Testis (tissue), 3 donors: ENCODE data around the gene HOXC9. TPM values are rescaled to one million over a fixed set of nuclear protein-coding genes. Genes with fewer than 3 reads are reported as not detected.

Experiments
- DNase-seq: peaks from one replicate; pipeline ENCODE4 v3.0.0-alpha.2; 2019
- H3K27ac ChIP-seq, 2 donors: fragments of 200-600 bp; sonication (generic); one replicate each; pipeline ENCODE4 v1.5.1; 2019
- H3K27me3 ChIP-seq: fragments of 200-600 bp; sonication (generic); one replicate; pipeline ENCODE4 v1.5.1; 2019
- H3K36me3 ChIP-seq: fragments of 200-600 bp; sonication (generic); one replicate; pipeline ENCODE4 v1.5.1; 2017; ENCODE audit warnings: low read depth; ENCODE audit errors: missing control alignments
- H3K4me1 ChIP-seq: fragments of 200-600 bp; sonication (generic); one replicate; pipeline ENCODE4 v1.5.1; 2019
- H3K4me3 ChIP-seq, 2 donors: fragments of 200-600 bp; sonication (generic); one replicate each; pipeline ENCODE4 v1.5.1; 2017 to 2019
- H3K9me3 ChIP-seq: fragments of 200-600 bp; sonication (generic); one replicate; pipeline ENCODE4 v1.5.1; 2017
- POLR2A ChIP-seq: fragments of 450-650 bp; IDR thresholded peaks from one replicate; pipeline ENCODE4 v1.6.1; 2017; ENCODE audit warnings: antibody characterized with exemption, mild to moderate bottlenecking, moderate library complexity
- WGBS, 2 donors: methylation state at CpG; one replicate each; pipeline ENCODE4 v1.1.5; 2018; 5-methylcytosine and 5-hydroxymethylcytosine counted together
- intact Hi-C: fragments of 100-400 bp; cut with DNase I; formaldehyde crosslinking; loops from one replicate; pipeline ENCODE4 v1.15.1; 2023; ENCODE audit warnings: low total_unique reads
- polyA plus RNA-seq: library from polyadenylated mRNA; stranded (reverse); fragments of 350-450 nt; fragmentation: Illumina TruSeq; extraction: RNeasy Lipid Tissue Mini Kit (QIAGEN cat#74804); gene quantifications from one replicate; pipeline ENCODE4 v1.2.3, GENCODE V29; 2014; ENCODE audit warnings: low read depth, low replicate concordance; ENCODE audit not compliant: insufficient read depth
- total RNA-seq, 2 donors: library from RNA; depleted of rRNA; stranded (reverse); fragments of >200 nt; gene quantifications; one replicate each; pipeline ENCODE4 v1.2.3, GENCODE V29; 2016
- TF ChIP-seq, protein P1 (sequence below), 3 experiments: fragments of 450-650 bp in 2 of 3; fragments of 200-600 bp in 1 of 3; sonication (generic) in 1 of 3; IDR thresholded peaks; one replicate each; pipeline ENCODE4 v1.5.1; 2016 to 2019; ENCODE audit warnings: antibody characterized with exemption in 3 of 3, mild to moderate bottlenecking in 2 of 3, moderate library complexity in 1 of 3

Gene HOXC9
- total and polyA plus RNA-seq, 3 donors from 2014 or later = 2.4 to 7.8 (median 6.6) TPM

DNA sequence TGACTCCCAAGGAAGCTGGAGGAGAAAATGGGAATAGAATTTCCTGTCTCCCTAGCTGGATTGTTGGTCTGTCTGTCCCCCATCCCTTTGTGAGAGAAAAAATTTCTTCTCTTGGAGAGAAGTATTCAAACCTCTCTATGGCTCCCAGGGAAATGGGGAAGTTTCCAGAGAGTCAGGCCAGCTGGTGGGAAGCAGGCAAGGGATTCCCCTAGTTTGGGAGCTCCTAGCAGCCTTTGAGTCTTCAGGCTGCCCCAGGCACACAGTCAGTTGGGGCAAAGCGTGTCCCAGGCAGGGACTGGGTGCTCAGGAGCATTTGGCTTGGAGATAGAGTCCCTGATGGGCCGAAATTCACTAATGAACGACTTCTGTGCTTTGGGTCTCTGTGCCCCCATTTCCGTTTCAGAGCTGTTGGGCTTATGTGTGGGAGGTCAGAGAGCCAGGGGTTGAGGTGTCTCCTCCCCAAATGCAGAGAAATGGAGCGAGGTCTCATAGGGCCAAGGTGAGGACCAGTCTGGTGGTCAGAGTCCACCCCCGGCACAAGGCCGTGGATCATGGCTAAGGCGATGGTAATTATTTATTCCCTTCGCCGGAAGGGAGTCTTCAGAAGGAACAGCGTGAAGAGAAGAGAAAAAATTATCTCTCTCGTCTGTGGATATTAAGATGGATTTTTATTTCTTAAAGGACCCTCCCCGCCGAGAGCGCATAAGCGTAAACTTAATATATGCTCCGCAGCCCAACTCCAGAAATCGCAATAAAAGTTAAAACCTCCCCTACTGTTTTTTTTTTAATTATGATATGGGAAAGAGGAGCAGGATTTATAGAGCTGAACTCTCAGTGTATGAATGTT is 6.6 kb upstream of the HOXC9 start:
- H3K36me3 ChIP-seq = no peaks in the 10 kb centered on the region
- DNase-seq = no peak
- H3K27ac ChIP-seq = no peak overlapping the region
- no peak for TF ChIP-seq POLR2A
- intact Hi-C loops = no loop called here
- H3K4me1 ChIP-seq = peaks cover 27% of the 10 kb centered on the region
- H3K27me3 ChIP-seq = peaks cover 3% of the 10 kb centered on the region
- no peaks in the 10 kb centered on the region for H3K9me3 ChIP-seq
- 39 to 59% methylated on average over 18 of the region's 18 CpGs for WGBS, 2 donors
- H3K4me3 ChIP-seq = no peak overlapping the region

DNA sequence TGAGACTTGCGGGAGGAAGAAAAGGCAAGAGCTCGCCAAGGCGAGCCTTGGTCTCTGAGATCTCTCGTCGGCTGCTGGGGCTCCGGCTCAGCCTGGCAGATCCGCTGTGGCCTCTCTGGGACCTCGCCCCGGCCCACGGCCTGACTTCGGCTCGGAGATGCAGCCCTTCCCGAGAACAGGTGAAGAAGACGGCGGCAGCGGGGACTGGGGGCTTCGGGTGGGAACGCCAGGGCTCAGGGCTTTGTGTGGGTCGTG is 6.0 kb upstream of the HOXC9 start:
- intact Hi-C loops = no loop called here
- H3K4me3 ChIP-seq = peak overlapping the region in 1 of 2 donors; percentile 38
- TF ChIP-seq, protein P1, sequence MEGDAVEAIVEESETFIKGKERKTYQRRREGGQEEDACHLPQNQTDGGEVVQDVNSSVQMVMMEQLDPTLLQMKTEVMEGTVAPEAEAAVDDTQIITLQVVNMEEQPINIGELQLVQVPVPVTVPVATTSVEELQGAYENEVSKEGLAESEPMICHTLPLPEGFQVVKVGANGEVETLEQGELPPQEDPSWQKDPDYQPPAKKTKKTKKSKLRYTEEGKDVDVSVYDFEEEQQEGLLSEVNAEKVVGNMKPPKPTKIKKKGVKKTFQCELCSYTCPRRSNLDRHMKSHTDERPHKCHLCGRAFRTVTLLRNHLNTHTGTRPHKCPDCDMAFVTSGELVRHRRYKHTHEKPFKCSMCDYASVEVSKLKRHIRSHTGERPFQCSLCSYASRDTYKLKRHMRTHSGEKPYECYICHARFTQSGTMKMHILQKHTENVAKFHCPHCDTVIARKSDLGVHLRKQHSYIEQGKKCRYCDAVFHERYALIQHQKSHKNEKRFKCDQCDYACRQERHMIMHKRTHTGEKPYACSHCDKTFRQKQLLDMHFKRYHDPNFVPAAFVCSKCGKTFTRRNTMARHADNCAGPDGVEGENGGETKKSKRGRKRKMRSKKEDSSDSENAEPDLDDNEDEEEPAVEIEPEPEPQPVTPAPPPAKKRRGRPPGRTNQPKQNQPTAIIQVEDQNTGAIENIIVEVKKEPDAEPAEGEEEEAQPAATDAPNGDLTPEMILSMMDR (IDR thresholded peaks at IDR 0.05) = no peak
- no peak for TF ChIP-seq POLR2A
- H3K9me3 ChIP-seq = no peaks in the 10 kb centered on the region
- no peak for DNase-seq
- H3K36me3 ChIP-seq = no peaks in the 10 kb centered on the region
- peaks cover 27% of the 10 kb centered on the region for H3K4me1 ChIP-seq
- WGBS, 2 donors = 24 to 37% methylated on average over 8 to 19 of the region's 19 CpGs
- H3K27me3 ChIP-seq = peaks cover 3% of the 10 kb centered on the region
- H3K27ac ChIP-seq = no peak overlapping the region

DNA sequence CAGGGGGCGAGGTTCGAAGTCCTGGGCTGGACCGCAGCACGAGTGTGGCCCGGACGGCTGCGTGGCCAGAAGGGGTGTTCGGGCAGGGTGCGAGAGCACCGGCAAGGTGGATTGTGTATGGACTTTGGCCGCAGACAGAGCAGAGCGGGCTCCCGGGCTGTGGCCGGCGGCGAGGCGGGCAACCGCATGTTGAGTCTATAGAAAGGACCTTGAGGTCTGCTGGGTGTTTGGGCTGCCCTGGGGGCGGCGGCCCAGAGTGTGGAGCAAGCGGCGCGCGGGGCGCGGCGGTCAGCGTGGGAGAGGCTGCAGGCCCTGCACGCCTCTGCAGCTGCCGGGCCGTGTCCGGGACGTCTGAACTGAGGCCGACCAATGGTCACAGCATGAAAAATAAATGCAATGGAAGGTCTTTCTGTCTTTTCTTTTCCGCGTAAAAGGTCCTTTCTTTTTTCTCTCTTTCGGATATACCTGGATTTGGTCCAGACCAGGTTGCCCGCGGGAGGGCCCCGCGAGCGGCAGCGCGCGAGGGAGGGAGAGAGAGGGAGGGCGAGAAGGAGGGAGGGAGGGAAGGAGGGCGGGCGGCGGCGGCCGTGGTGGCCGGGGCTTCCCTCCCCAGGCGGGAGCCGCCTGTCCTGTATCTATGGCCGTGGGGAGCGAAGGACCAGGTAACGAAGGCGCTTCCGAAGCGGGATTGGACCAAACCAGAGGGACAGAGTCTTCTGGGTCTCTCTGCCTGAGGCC is 5.5 kb upstream of the HOXC9 start:
- peak overlapping the region in 1 of 2 donors; percentile 38 for H3K4me3 ChIP-seq
- no peak overlapping the region for H3K27ac ChIP-seq
- intact Hi-C loops = no loop called here
- peaks cover 29% of the 10 kb centered on the region for H3K4me1 ChIP-seq
- no peaks in the 10 kb centered on the region for H3K9me3 ChIP-seq
- H3K27me3 ChIP-seq = peaks cover 3% of the 10 kb centered on the region
- no peak for DNase-seq
- WGBS, 2 donors = 3 to 13% methylated on average over 28 to 56 of the region's 60 CpGs
- TF ChIP-seq, protein P1 (IDR thresholded peaks at IDR 0.05) = no peak
- no peak for TF ChIP-seq POLR2A
- H3K36me3 ChIP-seq = no peaks in the 10 kb centered on the region

- intact Hi-C loops = no loop called here
- peaks cover 29% of the 10 kb centered on the region for H3K4me1 ChIP-seq
- peaks cover 3% of the 10 kb centered on the region for H3K27me3 ChIP-seq
- no peaks in the 10 kb centered on the region for H3K9me3 ChIP-seq
- DNase-seq = no peak
- H3K4me3 ChIP-seq = peak overlapping the region in 1 of 2 donors; percentile 38
- TF ChIP-seq POLR2A = no peak
- TF ChIP-seq, protein P1 (IDR thresholded peaks at IDR 0.05) = no peak
- no peaks in the 10 kb centered on the region for H3K36me3 ChIP-seq
- peak overlapping the region in 1 of 2 donors; percentile 39 for H3K27ac ChIP-seq
- 12 to 22% methylated on average over 17 of the region's 17 CpGs for WGBS, 2 donors
Observed at GRCh38 chr12:53995002-53995377, 5.0 kb upstream of the HOXC9 start.

GRCh38 chr12:53995378-53996239 is 4.4 kb upstream of the HOXC9 start:
- 22 to 28% methylated on average over 34 to 47 of the region's 48 CpGs for WGBS, 2 donors
- no peaks in the 10 kb centered on the region for H3K36me3 ChIP-seq
- H3K4me3 ChIP-seq = peak overlapping the region in 1 of 2 donors; percentile 38
- peaks cover 3% of the 10 kb centered on the region for H3K27me3 ChIP-seq
- no peaks in the 10 kb centered on the region for H3K9me3 ChIP-seq
- peaks cover 29% of the 10 kb centered on the region for H3K4me1 ChIP-seq
- H3K27ac ChIP-seq = peak overlapping the region in 1 of 2 donors; percentile 39
- intact Hi-C loops = no loop called here
- no peak for DNase-seq
- TF ChIP-seq, protein P1 (IDR thresholded peaks at IDR 0.05) = no peak
- TF ChIP-seq POLR2A = no peak
